SU-DHL-6 (cell line): ENCODE results near the gene LMX1A.

Experiments used
- CTCF ChIP-seq: fragments of 200-600 bp; sonication (generic); IDR thresholded peaks from one replicate; pipeline ENCODE4 v1.5.1; 2017; ENCODE audit warnings: antibody characterized with exemption, mild to moderate bottlenecking, low read length, moderate library complexity; ENCODE audit not compliant: insufficient read depth, poor library complexity, severe bottlenecking
- EZH2phosphoT487 ChIP-seq: fragments of 200-600 bp; sonication (generic), shearing (Covaris generic); conservative IDR thresholded peaks from 2 replicates; pipeline ENCODE4 v1.6.1; 2018; ENCODE audit warnings: mild to moderate bottlenecking, antibody characterized with exemption, low read length, moderate library complexity, mixed read lengths

GRCh38 chr1:165300400-165300903 is 56.1 kb downstream of the LMX1A start:
- no peak for TF ChIP-seq CTCF
- TF ChIP-seq EZH2phosphoT487: no peak
